B cell (primary cell): Measurements from ENCODE around the gene MAP1S. TPM values are rescaled to one million over a fixed set of nuclear protein-coding genes. Genes with fewer than 3 reads are reported as not detected.

Experiments used
- ATAC-seq: fragments of 200-7000 bp; cut with Tn5 transposase; one replicate; pipeline ENCODE4 v1.10.0; 2021; ENCODE audit warnings: low read depth, mild to moderate bottlenecking, moderate number of reproducible peaks, moderate library complexity
- CTCF ChIA-PET: fragments of 350-600 bp; sonication (Branson Sonifier 250); formaldehyde crosslinking; loops from one replicate; lab custom pipeline; 2021; ENCODE audit warnings: antibody characterized with exemption, inconsistent platforms; lab: Charles Lee
- POLR2A ChIA-PET: fragments of 350-600 bp; sonication (Branson Sonifier 250); formaldehyde crosslinking; loops from one replicate; lab custom pipeline; 2021; ENCODE audit warnings: antibody characterized with exemption; lab: Charles Lee
- DNase-seq: peaks from one replicate; pipeline ENCODE4 v3.0.0; 2013
- H2AFZ ChIP-seq: 2 replicates; pipeline ENCODE4 v1.6.1; 2012; ENCODE audit warnings: mild to moderate bottlenecking, low read depth, low read length; ENCODE audit not compliant: insufficient read depth, poor library complexity, severe bottlenecking
- H3K27ac ChIP-seq, 2 donors: 1 replicate in 1 of 2; 2 replicates in 1 of 2; pipeline ENCODE4 v1.5.1; 2012 to 2013; ENCODE audit warnings: low read length in 2 of 2, mild to moderate bottlenecking in 2 of 2, moderate library complexity in 1 of 2
- H3K27me3 ChIP-seq, 4 experiments: fragments of 200-600 bp in 1 of 4; sonication (generic) in 1 of 4; replicated peaks in 1 of 4; 1 replicate in 2 of 4; 2 replicates in 2 of 4; pipeline versions ENCODE4 v1.6.1 to v1.7.0; 2013 to 2016; ENCODE audit warnings: low read length in 3 of 4, mild to moderate bottlenecking in 2 of 4, mixed read lengths in 1 of 4, moderate library complexity in 1 of 4; ENCODE audit not compliant: insufficient read depth in 4 of 4, control insufficient read depth in 3 of 4; ENCODE audit errors: control extremely low read depth in 1 of 4
- H3K36me3 ChIP-seq, 2 experiments: replicated peaks in 1 of 2; 1 replicate in 1 of 2; 2 replicates in 1 of 2; pipeline versions ENCODE4 v1.6.1 to v1.7.1; 2013; ENCODE audit warnings: low read length in 1 of 2; ENCODE audit not compliant: insufficient read depth in 2 of 2, control insufficient read depth in 1 of 2; ENCODE audit errors: control extremely low read depth in 1 of 2, extremely low read depth in 1 of 2
- H3K4me1 ChIP-seq, 2 donors: fragments of 200-600 bp in 1 of 2; sonication (generic) in 1 of 2; 1 replicate in 1 of 2; 2 replicates in 1 of 2; pipeline versions ENCODE4 v1.5.1 to v1.6.1; 2013 to 2017; ENCODE audit warnings: low read length in 2 of 2; ENCODE audit not compliant: control insufficient read depth in 2 of 2, insufficient read depth in 2 of 2
- H3K4me2 ChIP-seq: replicated peaks from 2 replicates; pipeline ENCODE3; 2012; ENCODE audit warnings: mild to moderate bottlenecking, low read depth, low read length; ENCODE audit not compliant: poor library complexity, severe bottlenecking
- H3K4me3 ChIP-seq, 5 experiments: fragments of 200-600 bp in 1 of 5; sonication (generic) in 1 of 5; 1 replicate in 3 of 5; 2 replicates in 2 of 5; pipeline versions ENCODE4 v1.5.1 to v1.7.0; 2011 to 2016; ENCODE audit warnings: low read length in 4 of 5, mild to moderate bottlenecking in 4 of 5, low read depth in 2 of 5, control low read depth in 1 of 5, moderate library complexity in 1 of 5; ENCODE audit not compliant: insufficient read depth in 1 of 5; ENCODE audit errors: control extremely low read depth in 1 of 5, extremely low read depth in 1 of 5
- H3K79me2 ChIP-seq: fragments of 200-600 bp; sonication (generic); one replicate; pipeline ENCODE4 v1.6.0; 2016; ENCODE audit warnings: low read length; ENCODE audit not compliant: control insufficient read depth, insufficient read depth
- H3K9ac ChIP-seq: fragments of 200-600 bp; sonication (generic); 2 replicates; pipeline ENCODE4 v1.6.1; 2017; ENCODE audit warnings: mild to moderate bottlenecking, low read length, moderate library complexity
- H3K9me3 ChIP-seq, 3 donors: one replicate each; pipeline versions ENCODE4 v1.6.1 to v1.7.1; 2013; ENCODE audit warnings: low read length in 2 of 3; ENCODE audit not compliant: control insufficient read depth in 2 of 3, insufficient read depth in 1 of 3; ENCODE audit errors: control extremely low read depth in 1 of 3
- H4K20me1 ChIP-seq: 2 replicates; pipeline ENCODE4 v1.6.0; 2012; ENCODE audit warnings: mild to moderate bottlenecking, low read length; ENCODE audit not compliant: insufficient read depth, control insufficient read depth, poor library complexity, severe bottlenecking
- H3K27ac Mint-ChIP-seq: one replicate; pipeline ENCODE4 v1.8.0; 2021; ENCODE audit warnings: mixed read lengths
- H3K27me3 Mint-ChIP-seq: one replicate; pipeline ENCODE4 v1.8.0; 2021; ENCODE audit warnings: mixed read lengths
- H3K4me1 Mint-ChIP-seq: one replicate; pipeline ENCODE4 v1.8.0; 2021; ENCODE audit warnings: mixed read lengths
- H3K4me3 Mint-ChIP-seq: one replicate; pipeline ENCODE4 v1.8.0; 2021; ENCODE audit warnings: mixed read lengths
- H3K9me3 Mint-ChIP-seq: one replicate; pipeline ENCODE4 v1.8.0; 2022; ENCODE audit warnings: mixed read lengths; ENCODE audit not compliant: insufficient read depth
- EZH2 ChIP-seq: IDR thresholded peaks from 2 replicates; pipeline ENCODE4 v1.6.1; 2012; ENCODE audit warnings: borderline replicate concordance, low read depth, mild to moderate bottlenecking, moderate library complexity, low read length; ENCODE audit not compliant: insufficient read depth, poor library complexity, severe bottlenecking
- WGBS: methylation state at CpG from one replicate; pipeline ENCODE4 v1.1.5; 2013; ENCODE audit warnings: missing lambda C conversion rate; ENCODE audit not compliant: insufficient coverage; 5-methylcytosine and 5-hydroxymethylcytosine counted together
- intact Hi-C: fragments of 100-400 bp; cut with micrococcal nuclease; formaldehyde crosslinking; loops from one replicate; pipeline ENCODE4 v1.10.0; 2022
- polyA plus RNA-seq: library from polyadenylated mRNA; depleted of rRNA; stranded (reverse); fragments of >200 nt; gene quantifications from 2 replicates; pipeline ENCODE4 v1.2.3, GENCODE V29; 2012
- total RNA-seq, 2 donors: library from RNA; stranded (reverse); fragments of 120-200 nt in 1 of 2; gene quantifications; 1 replicate in 1 of 2; 2 replicates in 1 of 2; pipeline versions ENCODE4 v1.2.3 to v1.2.4, GENCODE V29; 2013 to 2022
- TF ChIP-seq, protein P1 (sequence below): fragments of 200-600 bp; IDR thresholded peaks from one replicate; pipeline ENCODE4 v1.8.0; 2022; ENCODE audit warnings: antibody characterized with exemption, mild to moderate bottlenecking

Gene MAP1S
- total and polyA plus RNA-seq, 2 donors (not counting 1 experiment from before 2014, with no cell fraction given): 38.2 to 83.0 TPM

DNA sequence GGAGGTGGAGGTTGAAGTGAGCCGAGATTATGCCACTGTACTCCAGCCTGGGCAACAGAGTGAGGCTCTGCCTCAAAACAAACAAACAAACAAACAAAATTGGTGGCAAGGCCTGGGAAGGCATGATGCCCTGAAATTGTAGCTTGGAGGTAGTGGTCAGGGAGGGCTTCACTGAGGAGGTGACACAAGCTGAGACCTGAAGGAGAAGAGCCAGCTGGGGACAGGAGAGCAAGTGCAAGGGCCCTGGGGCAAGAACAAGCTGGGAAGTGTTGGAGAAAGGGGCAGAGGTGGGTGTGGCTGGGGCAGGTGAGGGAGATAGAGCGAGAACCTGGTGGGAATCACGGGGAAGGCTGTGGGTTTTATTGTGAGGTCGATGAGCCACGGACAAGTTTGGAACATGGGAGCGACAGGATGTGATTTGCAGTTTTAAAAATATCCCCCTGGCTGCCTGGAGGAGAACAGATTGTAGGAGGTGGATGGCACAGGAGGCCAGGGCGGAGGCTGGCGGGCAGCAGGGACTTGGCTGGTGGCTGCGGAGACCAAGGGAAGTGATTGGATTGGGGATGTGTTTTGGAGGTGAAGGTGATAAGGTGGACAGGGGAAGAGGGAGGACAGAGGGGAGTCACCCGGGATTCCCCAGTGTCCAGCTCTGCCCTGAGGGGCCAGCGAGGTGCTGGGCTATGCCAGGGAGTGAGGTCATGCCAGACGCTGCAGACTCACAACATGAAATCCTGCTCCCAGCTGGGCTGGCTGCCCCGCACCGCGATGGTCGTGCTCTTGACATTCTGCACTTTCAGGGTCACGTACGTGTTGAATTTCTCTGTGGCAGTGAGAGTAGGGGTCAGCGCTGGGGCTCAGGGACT is 45.1 kb upstream of the MAP1S start:
- Histone ChIP-seq H3K9me3 (peaks cover 0 to 8% (median 4%) of the 10 kb centered on the region in 3 donors), H3K4me2 (no peak overlapping the region), H3K36me3 (no peaks in the 10 kb centered on the region), H3K79me2 (no peaks in the 10 kb centered on the region), H2AFZ (no peak overlapping the region), H3K9ac (no peak overlapping the region), H3K4me3 (no peak overlapping the region), H3K27ac (no peak overlapping the region), H3K27me3 (peaks cover 0 to 7% (median 2%) of the 10 kb centered on the region in 4 experiments), H4K20me1 (no peaks in the 10 kb centered on the region), H3K4me1 (no peaks in the 10 kb centered on the region)
- no peak for DNase-seq
- intact Hi-C loops: no loop called here
- POLR2A ChIA-PET: interaction anchor here (0.7 kb wide), 1 partner anchor 185 kb away, joined by 4 read pairs; no protein-coding TSS in a partner anchor
- Mint-ChIP-seq H3K27me3 (peaks cover 21% of the 10 kb centered on the region), H3K4me1 (no peaks in the 10 kb centered on the region), H3K27ac (no peak overlapping the region), H3K9me3 (no peaks in the 10 kb centered on the region), H3K4me3 (no peak overlapping the region)
- ATAC-seq: no peak
- CTCF ChIA-PET: no interaction called here
- WGBS: 75% methylated on average over 18 of the region's 19 CpGs
- TF ChIP-seq EZH2: no peak
- TF ChIP-seq, protein P1, sequence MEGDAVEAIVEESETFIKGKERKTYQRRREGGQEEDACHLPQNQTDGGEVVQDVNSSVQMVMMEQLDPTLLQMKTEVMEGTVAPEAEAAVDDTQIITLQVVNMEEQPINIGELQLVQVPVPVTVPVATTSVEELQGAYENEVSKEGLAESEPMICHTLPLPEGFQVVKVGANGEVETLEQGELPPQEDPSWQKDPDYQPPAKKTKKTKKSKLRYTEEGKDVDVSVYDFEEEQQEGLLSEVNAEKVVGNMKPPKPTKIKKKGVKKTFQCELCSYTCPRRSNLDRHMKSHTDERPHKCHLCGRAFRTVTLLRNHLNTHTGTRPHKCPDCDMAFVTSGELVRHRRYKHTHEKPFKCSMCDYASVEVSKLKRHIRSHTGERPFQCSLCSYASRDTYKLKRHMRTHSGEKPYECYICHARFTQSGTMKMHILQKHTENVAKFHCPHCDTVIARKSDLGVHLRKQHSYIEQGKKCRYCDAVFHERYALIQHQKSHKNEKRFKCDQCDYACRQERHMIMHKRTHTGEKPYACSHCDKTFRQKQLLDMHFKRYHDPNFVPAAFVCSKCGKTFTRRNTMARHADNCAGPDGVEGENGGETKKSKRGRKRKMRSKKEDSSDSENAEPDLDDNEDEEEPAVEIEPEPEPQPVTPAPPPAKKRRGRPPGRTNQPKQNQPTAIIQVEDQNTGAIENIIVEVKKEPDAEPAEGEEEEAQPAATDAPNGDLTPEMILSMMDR: no peak

DNA sequence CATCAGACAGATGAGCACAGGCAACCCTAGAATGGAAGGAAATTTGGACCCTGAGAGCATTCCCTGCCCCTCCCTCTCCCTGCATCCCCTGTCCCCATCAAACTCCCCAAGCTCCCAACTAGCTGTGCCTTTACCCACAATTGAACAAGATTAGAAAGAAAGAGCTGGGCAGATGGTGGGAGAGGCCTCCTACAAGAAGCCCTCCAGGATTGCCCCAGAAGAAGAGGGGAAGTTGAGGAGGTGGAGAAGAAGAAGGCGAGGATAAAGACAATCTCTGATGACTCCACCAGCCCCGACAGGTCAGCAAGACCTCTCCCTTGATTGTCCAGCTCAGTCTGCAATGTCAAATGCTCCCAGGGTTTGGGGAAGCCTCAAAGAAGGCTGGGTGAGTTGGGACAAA is 43.0 kb upstream of the MAP1S start:
- POLR2A ChIA-PET: no interaction called here
- H3K4me1 ChIP-seq: peaks cover 16 to 17% of the 10 kb centered on the region in 2 donors
- peaks cover 15% of the 10 kb centered on the region for H3K4me1 Mint-ChIP-seq
- no peaks in the 10 kb centered on the region for H4K20me1 ChIP-seq
- TF ChIP-seq, protein P1: no peak
- no peak for TF ChIP-seq EZH2
- H3K9me3 ChIP-seq: peaks cover 0 to 15% (median 4%) of the 10 kb centered on the region in 3 donors
- H3K27me3 ChIP-seq: peaks cover 0 to 26% (median 12%) of the 10 kb centered on the region in 4 experiments
- H3K27ac Mint-ChIP-seq: no peak overlapping the region
- H3K36me3 ChIP-seq: no peaks in the 10 kb centered on the region
- no peaks in the 10 kb centered on the region for H3K79me2 ChIP-seq
- H3K27ac ChIP-seq: no peak overlapping the region
- intact Hi-C loops: no loop called here
- no peak overlapping the region for H3K4me3 Mint-ChIP-seq
- no peak for ATAC-seq
- DNase-seq: no peak
- H2AFZ ChIP-seq: no peak overlapping the region
- H3K4me2 ChIP-seq: no peak overlapping the region
- H3K27me3 Mint-ChIP-seq: peaks cover 37% of the 10 kb centered on the region
- no peak overlapping the region for H3K4me3 ChIP-seq
- H3K9ac ChIP-seq: no peak overlapping the region
- 83% methylated on average over 1 of the region's 2 CpGs for WGBS
- no peaks in the 10 kb centered on the region for H3K9me3 Mint-ChIP-seq
- CTCF ChIA-PET: interaction anchor here (0.6 kb wide), 1 partner anchor 414 kb away, joined by 3 read pairs; no protein-coding TSS in a partner anchor
